ENCODE data around the gene SORBS1.

The SORBS1 gene

GRCh38 chr10:95530029-95530428 lies 31.1 kb downstream of the SORBS1 start:
- Histone ChIP-seq H4K20me1 (ENCODE audit: insufficient read depth) (no peaks in the 10 kb centered on the region), H3K9ac (no peak overlapping the region), H3K36me3 (ENCODE audit: insufficient read depth) (no peaks in the 10 kb centered on the region), H3K27ac (no peak overlapping the region), H3K4me2 (no peak overlapping the region), H2AFZ (ENCODE audit: low read depth) (no peak overlapping the region), H3K4me3 (IDR thresholded peaks at IDR 0.05; ENCODE audit: insufficient read depth, low read depth, low read length) (no peak overlapping the region), H3K27me3 (ENCODE audit: insufficient read depth, low read depth) (no peaks in the 10 kb centered on the region), H3K4me1 (ENCODE audit: low read depth, poor library complexity, severe bottlenecking) (peaks cover 8% of the 10 kb centered on the region), H3K79me2 (ENCODE audit: insufficient read depth, low read depth) (no peaks in the 10 kb centered on the region)
- no peak for TF ChIP-seq CTCF (conservative IDR thresholded peaks at IDR 0.05; ENCODE audit: low read depth, low read length)

- no peak for TF ChIP-seq CTCF (conservative IDR thresholded peaks at IDR 0.05; ENCODE audit: low read depth, low read length)
- no peaks in the 10 kb centered on the region for H3K79me2 ChIP-seq (ENCODE audit: insufficient read depth, low read depth)
- H3K4me2 ChIP-seq: no peak overlapping the region
- H3K36me3 ChIP-seq (ENCODE audit: insufficient read depth): no peaks in the 10 kb centered on the region
- no peak overlapping the region for H3K4me3 ChIP-seq (IDR thresholded peaks at IDR 0.05; ENCODE audit: insufficient read depth, low read depth, low read length)
- H2AFZ ChIP-seq (ENCODE audit: low read depth): no peak overlapping the region
- H3K9ac ChIP-seq: no peak overlapping the region
- H3K4me1 ChIP-seq (ENCODE audit: low read depth, poor library complexity, severe bottlenecking): peaks cover 15% of the 10 kb centered on the region
- H3K27me3 ChIP-seq (ENCODE audit: insufficient read depth, low read depth): no peaks in the 10 kb centered on the region
- H3K27ac ChIP-seq: no peak overlapping the region
- no peaks in the 10 kb centered on the region for H4K20me1 ChIP-seq (ENCODE audit: insufficient read depth)
Observed at GRCh38 chr10:95526044-95526443, 35.1 kb downstream of the SORBS1 start.

GRCh38 chr10:95525033-95525418 lies 36.1 kb downstream of the SORBS1 start:
- Histone ChIP-seq H3K36me3 (ENCODE audit: insufficient read depth) (no peaks in the 10 kb centered on the region), H3K4me3 (IDR thresholded peaks at IDR 0.05; ENCODE audit: insufficient read depth, low read depth, low read length) (no peak overlapping the region), H3K4me2 (peak overlapping the region; percentile 27; the same call in 1 of the 2 replicates), H3K9ac (no peak overlapping the region), H4K20me1 (ENCODE audit: insufficient read depth) (no peaks in the 10 kb centered on the region), H3K4me1 (ENCODE audit: low read depth, poor library complexity, severe bottlenecking) (peaks cover 15% of the 10 kb centered on the region), H3K27me3 (ENCODE audit: insufficient read depth, low read depth) (no peaks in the 10 kb centered on the region), H3K79me2 (ENCODE audit: insufficient read depth, low read depth) (no peaks in the 10 kb centered on the region), H2AFZ (ENCODE audit: low read depth) (no peak overlapping the region), H3K27ac (no peak overlapping the region)
- no peak for TF ChIP-seq CTCF (conservative IDR thresholded peaks at IDR 0.05; ENCODE audit: low read depth, low read length)

- H3K27me3 ChIP-seq (ENCODE audit: insufficient read depth, low read depth): no peaks in the 10 kb centered on the region
- TF ChIP-seq CTCF (conservative IDR thresholded peaks at IDR 0.05; ENCODE audit: low read depth, low read length): no peak
- no peak overlapping the region for H3K4me3 ChIP-seq (IDR thresholded peaks at IDR 0.05; ENCODE audit: insufficient read depth, low read depth, low read length)
- H3K27ac ChIP-seq: no peak overlapping the region
- H3K4me2 ChIP-seq: no peak overlapping the region
- no peaks in the 10 kb centered on the region for H3K79me2 ChIP-seq (ENCODE audit: insufficient read depth, low read depth)
- H3K36me3 ChIP-seq (ENCODE audit: insufficient read depth): no peaks in the 10 kb centered on the region
- no peak overlapping the region for H3K9ac ChIP-seq
- no peaks in the 10 kb centered on the region for H4K20me1 ChIP-seq (ENCODE audit: insufficient read depth)
- no peak overlapping the region for H2AFZ ChIP-seq (ENCODE audit: low read depth)
- peaks cover 15% of the 10 kb centered on the region for H3K4me1 ChIP-seq (ENCODE audit: low read depth, poor library complexity, severe bottlenecking)
Observed at GRCh38 chr10:95524358-95525032, 36.7 kb downstream of the SORBS1 start.

Measured in KMS-11 (cell line).